Gastrocnemius medialis (tissue), 4 donors: ENCODE data around the gene FKBP1B.
"Not testable (repeated sequence)": the region's sequence is repeated elsewhere in the genome, so short reads cannot be mapped to it uniquely, and the experiment has no call there.

Experiments used
- POLR2A ChIP-seq, 2 donors: fragments of 450-650 bp; IDR thresholded peaks; one replicate each; pipeline ENCODE4 v1.6.1; 2017; ENCODE audit warnings: antibody characterized with exemption in 2 of 2, mild to moderate bottlenecking in 2 of 2, moderate library complexity in 2 of 2
- TF ChIP-seq, protein P1 (sequence below), 5 experiments: fragments of 450-650 bp in 3 of 5; fragments of 200-600 bp in 2 of 5; sonication (generic) in 2 of 5; IDR thresholded peaks in 4 of 5; conservative IDR thresholded peaks in 1 of 5; 1 replicate in 4 of 5; 2 replicates in 1 of 5; pipeline ENCODE4 v1.5.1; 2016 to 2019; ENCODE audit warnings: antibody characterized with exemption in 5 of 5, mild to moderate bottlenecking in 3 of 5, moderate library complexity in 3 of 5

DNA sequence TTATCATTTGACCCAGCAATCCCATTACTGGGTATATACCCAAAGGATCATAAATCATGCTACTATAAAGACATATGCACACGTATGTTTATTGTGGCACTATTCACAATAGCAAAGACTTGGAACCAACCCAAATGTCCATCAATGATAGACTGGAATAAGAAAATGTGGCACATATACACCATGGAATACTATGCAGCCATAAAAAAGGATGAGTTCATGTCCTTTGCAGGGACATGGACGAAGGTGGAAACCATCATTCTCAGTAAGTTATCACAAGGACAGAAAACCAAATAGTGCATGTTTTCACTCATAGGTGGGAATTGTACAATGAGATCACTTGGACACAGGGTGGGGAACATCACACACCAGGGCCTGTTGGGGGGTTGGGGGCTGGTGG lies 51.2 kb downstream of the FKBP1B start:
- TF ChIP-seq, protein P1, sequence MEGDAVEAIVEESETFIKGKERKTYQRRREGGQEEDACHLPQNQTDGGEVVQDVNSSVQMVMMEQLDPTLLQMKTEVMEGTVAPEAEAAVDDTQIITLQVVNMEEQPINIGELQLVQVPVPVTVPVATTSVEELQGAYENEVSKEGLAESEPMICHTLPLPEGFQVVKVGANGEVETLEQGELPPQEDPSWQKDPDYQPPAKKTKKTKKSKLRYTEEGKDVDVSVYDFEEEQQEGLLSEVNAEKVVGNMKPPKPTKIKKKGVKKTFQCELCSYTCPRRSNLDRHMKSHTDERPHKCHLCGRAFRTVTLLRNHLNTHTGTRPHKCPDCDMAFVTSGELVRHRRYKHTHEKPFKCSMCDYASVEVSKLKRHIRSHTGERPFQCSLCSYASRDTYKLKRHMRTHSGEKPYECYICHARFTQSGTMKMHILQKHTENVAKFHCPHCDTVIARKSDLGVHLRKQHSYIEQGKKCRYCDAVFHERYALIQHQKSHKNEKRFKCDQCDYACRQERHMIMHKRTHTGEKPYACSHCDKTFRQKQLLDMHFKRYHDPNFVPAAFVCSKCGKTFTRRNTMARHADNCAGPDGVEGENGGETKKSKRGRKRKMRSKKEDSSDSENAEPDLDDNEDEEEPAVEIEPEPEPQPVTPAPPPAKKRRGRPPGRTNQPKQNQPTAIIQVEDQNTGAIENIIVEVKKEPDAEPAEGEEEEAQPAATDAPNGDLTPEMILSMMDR (IDR thresholded peaks at IDR 0.05 in 4 of 5, conservative IDR thresholded peaks at IDR 0.05 in 1 of 5): not testable (repeated sequence)
- not testable (repeated sequence) for TF ChIP-seq POLR2A (IDR thresholded peaks at IDR 0.05)
